Left ventricle myocardium inferior (tissue), 1 donor: ENCODE data around the gene SMC6. TPM values are rescaled to one million over a fixed set of nuclear protein-coding genes. Genes with fewer than 3 reads are reported as not detected.

Source experiments
- DNase-seq: peaks from one replicate; pipeline ENCODE4 v3.0.0-alpha.2; 2020
- H3K27ac ChIP-seq: fragments of 200-600 bp; replicated peaks from 2 replicates; pipeline ENCODE4 v1.8.0; 2021
- H3K27me3 ChIP-seq: fragments of 200-600 bp; 2 replicates; pipeline ENCODE4 v1.8.0; 2021; ENCODE audit warnings: low read depth
- H3K36me3 ChIP-seq: fragments of 200-600 bp; 2 replicates; pipeline ENCODE4 v1.8.0; 2021
- H3K4me1 ChIP-seq: fragments of 200-600 bp; 2 replicates; pipeline ENCODE4 v1.8.0; 2021
- H3K4me3 ChIP-seq: fragments of 200-600 bp; 2 replicates; pipeline ENCODE4 v1.8.0; 2021; ENCODE audit warnings: mild to moderate bottlenecking, moderate library complexity
- H3K9me3 ChIP-seq: fragments of 200-600 bp; replicated peaks from 2 replicates; pipeline ENCODE4 v1.8.0; 2021
- CTCF ChIP-seq: fragments of 200-600 bp; IDR thresholded peaks from 2 replicates; pipeline ENCODE4 v1.8.0; 2021; ENCODE audit warnings: antibody characterized with exemption, mild to moderate bottlenecking, borderline replicate concordance
- intact Hi-C: fragments of 100-400 bp; cut with micrococcal nuclease; formaldehyde crosslinking; loops from one replicate; pipeline ENCODE4 v1.11.0; 2022
- total RNA-seq: library from RNA; stranded (reverse); fragmentation: NEBNext Ultra II Directional; extraction: Animal tissue kit (Norgen Biotek cat#: 25700); gene quantifications from one replicate; pipeline ENCODE4 v1.2.1, GENCODE V29; 2021
- donor health status: DM: no; HTN: yes; CAD: no; lungs with severe emphysema.

Gene SMC6
- total RNA-seq, 1 donor from 2014 or later = 13.3 TPM

- intact Hi-C loops = no loop called here
- Histone ChIP-seq H3K36me3 (no peaks in the 10 kb centered on the region), H3K4me1 (peaks cover 22% of the 10 kb centered on the region), H3K27me3 (no peaks in the 10 kb centered on the region), H3K27ac (no peak overlapping the region), H3K4me3 (no peak overlapping the region), H3K9me3 (no peaks in the 10 kb centered on the region)
- DNase-seq = no peak
- no peak for TF ChIP-seq CTCF
These were observed 135.7 kb downstream of the SMC6 start for GRCh38 chr2:17617955-17618354.

- Histone ChIP-seq H3K4me1 (peaks cover 22% of the 10 kb centered on the region), H3K9me3 (no peaks in the 10 kb centered on the region), H3K36me3 (no peaks in the 10 kb centered on the region), H3K4me3 (no peak overlapping the region), H3K27me3 (no peaks in the 10 kb centered on the region), H3K27ac (no peak overlapping the region)
- no peak for DNase-seq
- intact Hi-C loops = no loop called here
- TF ChIP-seq CTCF = no peak
These were observed 136.1 kb downstream of the SMC6 start for GRCh38 chr2:17617516-17617915.

GRCh38 chr2:17616405-17616804 is 137.2 kb downstream of the SMC6 start:
- no peak overlapping the region for H3K27ac ChIP-seq
- H3K36me3 ChIP-seq = no peaks in the 10 kb centered on the region
- no peak for DNase-seq
- H3K4me3 ChIP-seq = no peak overlapping the region
- intact Hi-C loops = no loop called here
- no peaks in the 10 kb centered on the region for H3K9me3 ChIP-seq
- H3K27me3 ChIP-seq = no peaks in the 10 kb centered on the region
- peaks cover 23% of the 10 kb centered on the region for H3K4me1 ChIP-seq
- no peak for TF ChIP-seq CTCF

- H3K4me1 ChIP-seq = peaks cover 25% of the 10 kb centered on the region
- no peaks in the 10 kb centered on the region for H3K36me3 ChIP-seq
- no peak overlapping the region for H3K27ac ChIP-seq
- TF ChIP-seq CTCF = no peak
- H3K27me3 ChIP-seq = no peaks in the 10 kb centered on the region
- H3K9me3 ChIP-seq = no peaks in the 10 kb centered on the region
- DNase-seq = no peak
- no peak overlapping the region for H3K4me3 ChIP-seq
- intact Hi-C loops = no loop called here
These were observed 137.8 kb downstream of the SMC6 start for GRCh38 chr2:17615728-17616351.

GRCh38 chr2:17615147-17615546 is 138.5 kb downstream of the SMC6 start:
- DNase-seq = no peak
- Histone ChIP-seq H3K27me3 (no peaks in the 10 kb centered on the region), H3K27ac (no peak overlapping the region), H3K36me3 (no peaks in the 10 kb centered on the region), H3K4me3 (no peak overlapping the region), H3K4me1 (peaks cover 22% of the 10 kb centered on the region), H3K9me3 (no peaks in the 10 kb centered on the region)
- intact Hi-C loops = no loop called here
- no peak for TF ChIP-seq CTCF
